Stomach (tissue), 9 donors: Measurements from ENCODE around the gene LSR. TPM values are rescaled to one million over a fixed set of nuclear protein-coding genes. Genes with fewer than 3 reads are reported as not detected.

Experiments used
- DNase-seq, 2 donors: peaks; one replicate each; pipeline versions ENCODE4 v3.0.0 to v3.0.0-alpha.2; 2013 to 2019
- H3K27ac ChIP-seq, 5 donors: fragments of 200-600 bp in 4 of 5; sonication (generic) in 4 of 5; one replicate each; pipeline ENCODE4 v1.5.1; 2013 to 2019; ENCODE audit warnings: mild to moderate bottlenecking in 1 of 5, moderate library complexity in 1 of 5
- H3K27me3 ChIP-seq, 3 donors: fragments of 200-600 bp; sonication (generic); one replicate each; pipeline ENCODE4 v1.5.1; 2017 to 2019; ENCODE audit warnings: mixed run types in 1 of 3
- H3K36me3 ChIP-seq, 4 donors: fragments of 200-600 bp; sonication (generic); 1 replicate in 3 of 4; 2 replicates in 1 of 4; pipeline ENCODE4 v1.5.1; 2016 to 2019
- H3K4me1 ChIP-seq, 4 donors: fragments of 200-600 bp; sonication (generic); one replicate each; pipeline ENCODE4 v1.5.1; 2016 to 2019
- H3K4me3 ChIP-seq, 4 donors: fragments of 200-600 bp; sonication (generic) in 3 of 4; one replicate each; pipeline ENCODE4 v1.5.1; 2016 to 2019; ENCODE audit warnings: mild to moderate bottlenecking in 1 of 4
- H3K9me3 ChIP-seq, 4 donors: fragments of 200-600 bp; sonication (generic); one replicate each; pipeline ENCODE4 v1.5.1; 2016 to 2019
- CTCF ChIP-seq, 7 experiments: fragments of 450-650 bp in 4 of 7; fragments of 200-600 bp in 3 of 7; sonication (generic) in 3 of 7; IDR thresholded peaks; one replicate each; pipeline ENCODE4 v1.5.1; 2016 to 2019; ENCODE audit warnings: antibody characterized with exemption in 7 of 7, control low read depth in 2 of 7, mild to moderate bottlenecking in 1 of 7
- EP300 ChIP-seq: sonication (generic); formaldehyde crosslinking; IDR thresholded peaks from one replicate; pipeline ENCODE4 v1.6.1; 2017; ENCODE audit warnings: antibody characterized with exemption
- POLR2A ChIP-seq, 4 donors: fragments of 450-650 bp; IDR thresholded peaks; one replicate each; pipeline ENCODE4 v1.6.1; 2016; ENCODE audit warnings: antibody characterized with exemption in 4 of 4, control low read depth in 2 of 4, mild to moderate bottlenecking in 1 of 4, moderate library complexity in 1 of 4
- POLR2AphosphoS5 ChIP-seq, 3 donors: sonication (generic); formaldehyde crosslinking; IDR thresholded peaks; one replicate each; pipeline ENCODE4 v1.6.1; 2016; ENCODE audit warnings: antibody characterized with exemption in 3 of 3
- WGBS, 5 donors: extraction: QIAGEN DNeasy Blood & Tissue Kit in 3 of 5; methylation state at CpG; one replicate each; pipeline versions ENCODE4 v1.1.5 to v1.1.7; 2013 to 2018; 5-methylcytosine and 5-hydroxymethylcytosine counted together
- intact Hi-C: fragments of 100-400 bp; cut with DNase I; formaldehyde crosslinking; loops from one replicate; pipeline ENCODE4 v1.15.1; 2023; ENCODE audit warnings: low total_unique reads
- polyA plus RNA-seq, 3 donors: library from polyadenylated mRNA; stranded (reverse); fragments of 200-250 nt; gene quantifications; one replicate each; pipeline ENCODE4 v1.2.3, GENCODE V29; 2013
- total RNA-seq, 5 donors: library from RNA; depleted of rRNA; stranded (reverse); fragments of >200 nt; gene quantifications; one replicate each; pipeline versions ENCODE4 v1.1.0 to v1.2.3, GENCODE V29; 2014 to 2016
- donor health status: healthy with polysubstance abuse.
- donor health status: Bipolar disorder and iron deficiency.
- donor health status: healthy.

Gene LSR
- total and polyA plus RNA-seq, 8 donors = 17.9 to 174 (median 78.6) TPM

- H3K4me1 ChIP-seq = peaks cover 9 to 61% (median 45%) of the 10 kb centered on the region in 4 donors
- TF ChIP-seq POLR2A (IDR thresholded peaks at IDR 0.05) = no peak
- TF ChIP-seq EP300 = no peak
- TF ChIP-seq CTCF (IDR thresholded peaks at IDR 0.05) = no peak
- no peak for TF ChIP-seq POLR2AphosphoS5 (IDR thresholded peaks at IDR 0.05)
- 5 to 18% (median 11%) methylated on average over 30 to 39 of the region's 39 CpGs for WGBS, 5 donors
- H3K9me3 ChIP-seq = peaks cover 0 to 6% (median 0%) of the 10 kb centered on the region in 4 donors
- no peak for DNase-seq
- intact Hi-C loops = no loop called here
- H3K36me3 ChIP-seq = peaks cover 0 to 25% (median 13%) of the 10 kb centered on the region in 4 donors
- H3K27ac ChIP-seq = peak overlapping the region; percentile 92 to 97 (median 94)
- peaks cover 0 to 42% (median 18%) of the 10 kb centered on the region in 3 donors for H3K27me3 ChIP-seq
- H3K4me3 ChIP-seq = peak overlapping the region; percentile 56 to 73 (median 63)
Measured at GRCh38 chr19:35249146-35249847, 495 bp downstream of the LSR start.

- DNase-seq = no peak
- TF ChIP-seq EP300 (no peak), POLR2A (IDR thresholded peaks at IDR 0.05) (no peak), POLR2AphosphoS5 (IDR thresholded peaks at IDR 0.05) (no peak), CTCF (IDR thresholded peaks at IDR 0.05) (no peak)
- Histone ChIP-seq H3K36me3 (peaks cover 0 to 33% (median 14%) of the 10 kb centered on the region in 4 donors), H3K4me3 (peak overlapping the region; percentile 56 to 73 (median 63)), H3K4me1 (peaks cover 17 to 68% (median 53%) of the 10 kb centered on the region in 4 donors), H3K27me3 (peaks cover 0 to 42% (median 18%) of the 10 kb centered on the region in 3 donors), H3K27ac (peak overlapping the region; percentile 92 to 97 (median 94)), H3K9me3 (peaks cover 0 to 6% (median 0%) of the 10 kb centered on the region in 4 donors)
- intact Hi-C loops = no loop called here
- WGBS, 5 donors = 52 to 71% (median 69%) methylated on average over 32 to 34 of the region's 34 CpGs
Measured at GRCh38 chr19:35249848-35250711, 1.3 kb downstream of the LSR start.

- intact Hi-C loops = no loop called here
- Histone ChIP-seq H3K36me3 (peaks cover 0 to 37% (median 14%) of the 10 kb centered on the region in 4 donors), H3K27me3 (peaks cover 0 to 37% (median 18%) of the 10 kb centered on the region in 3 donors), H3K9me3 (no peaks in the 10 kb centered on the region), H3K4me3 (no peak overlapping the region), H3K4me1 (peaks cover 20 to 81% (median 64%) of the 10 kb centered on the region in 4 donors), H3K27ac (no peak overlapping the region)
- TF ChIP-seq POLR2AphosphoS5 (IDR thresholded peaks at IDR 0.05) = no peak
- no peak for TF ChIP-seq POLR2A (IDR thresholded peaks at IDR 0.05)
- no peak for TF ChIP-seq EP300
- no peak for DNase-seq
- 81 to 100% (median 88%) methylated on average over 2 of the region's 2 CpGs for WGBS, 5 donors
Measured at GRCh38 chr19:35251456-35251855, 2.7 kb downstream of the LSR start.

GRCh38 chr19:35253316-35254286 lies 4.8 kb downstream of the LSR start:
- intact Hi-C loops = no loop called here
- Histone ChIP-seq H3K4me1 (peaks cover 20 to 82% (median 64%) of the 10 kb centered on the region in 4 donors), H3K27ac (peak overlapping the region; percentile 50 to 80 (median 63)), H3K27me3 (peaks cover 0 to 28% (median 7%) of the 10 kb centered on the region in 3 donors), H3K9me3 (no peaks in the 10 kb centered on the region), H3K36me3 (peaks cover 0 to 38% (median 15%) of the 10 kb centered on the region in 4 donors), H3K4me3 (no peak overlapping the region)
- TF ChIP-seq EP300 (no peak), POLR2AphosphoS5 (IDR thresholded peaks at IDR 0.05) (no peak), CTCF (IDR thresholded peaks at IDR 0.05) (no peak), POLR2A (IDR thresholded peaks at IDR 0.05) (no peak)
- DNase-seq = no peak
- WGBS, 5 donors = 64 to 79% (median 71%) methylated on average over 9 of the region's 9 CpGs
